ENCODE results near the gene ANKMY1. TPM values are rescaled to one million over a fixed set of nuclear protein-coding genes. Genes with fewer than 3 reads are reported as not detected.

Gene ANKMY1
- total RNA-seq, 6 experiments from 2014 or later, result 6.6 to 11.0 (median 9.0) TPM

DNA sequence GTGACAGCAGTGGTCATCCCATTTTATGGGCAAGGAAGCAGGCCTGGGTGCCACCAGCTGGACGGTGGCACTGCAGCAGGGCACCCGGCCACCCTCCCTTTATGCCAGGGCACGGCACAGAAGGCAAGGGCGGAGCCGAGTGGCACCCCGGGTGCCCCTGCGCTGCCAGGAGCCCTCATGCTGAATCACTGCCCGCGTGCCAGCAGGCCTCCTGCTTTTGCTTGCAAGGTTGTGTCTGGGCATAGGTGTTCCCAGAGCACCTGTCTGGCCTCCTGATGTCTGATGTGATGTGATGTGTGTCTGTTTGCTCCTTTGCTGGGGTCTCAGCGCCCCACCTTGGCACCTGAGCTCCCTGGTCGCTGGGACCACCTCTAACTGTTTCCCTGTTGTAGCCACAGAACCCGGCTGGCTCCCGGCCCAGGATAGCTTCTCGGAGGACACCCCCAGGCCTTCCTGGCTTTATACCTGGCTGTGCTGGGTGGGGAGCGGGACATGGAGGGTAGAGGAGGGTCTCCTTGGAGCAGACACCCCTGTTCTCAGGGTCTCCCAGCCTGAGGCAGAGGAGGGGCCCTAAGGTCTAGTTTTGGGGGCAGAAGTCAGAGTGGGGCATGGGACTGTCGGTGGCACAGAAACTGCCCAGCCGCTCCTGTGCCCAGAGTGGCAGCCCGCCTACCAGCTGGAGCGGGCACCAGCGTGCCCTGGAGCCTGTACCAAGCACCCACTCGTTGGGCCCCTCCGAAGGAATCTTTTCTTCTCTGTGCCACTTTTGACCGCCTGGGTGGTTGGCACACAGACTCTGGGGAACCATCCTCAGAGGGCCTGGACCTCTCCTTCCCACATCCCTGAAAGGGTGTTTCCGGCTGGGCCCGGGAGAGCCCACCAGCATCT lies 118.7 kb downstream of the ANKMY1 start:
- ATAC-seq (no peak), DNase-seq (peak in 2 of 3 donors; percentile 21 to 47)
- H3K36me3 ChIP-seq, result no peaks in the 10 kb centered on the region
- H3K4me1 ChIP-seq, result peaks cover 0 to 12% (median 2%) of the 10 kb centered on the region in 4 donors
- WGBS (ENCODE audit: insufficient coverage, low coverage, low lambda C conversion rate, missing lambda C conversion rate), result 74% methylated on average over 4 of the region's 25 CpGs
- H3K27ac ChIP-seq, result no peak overlapping the region
- TF ChIP-seq, protein P1, sequence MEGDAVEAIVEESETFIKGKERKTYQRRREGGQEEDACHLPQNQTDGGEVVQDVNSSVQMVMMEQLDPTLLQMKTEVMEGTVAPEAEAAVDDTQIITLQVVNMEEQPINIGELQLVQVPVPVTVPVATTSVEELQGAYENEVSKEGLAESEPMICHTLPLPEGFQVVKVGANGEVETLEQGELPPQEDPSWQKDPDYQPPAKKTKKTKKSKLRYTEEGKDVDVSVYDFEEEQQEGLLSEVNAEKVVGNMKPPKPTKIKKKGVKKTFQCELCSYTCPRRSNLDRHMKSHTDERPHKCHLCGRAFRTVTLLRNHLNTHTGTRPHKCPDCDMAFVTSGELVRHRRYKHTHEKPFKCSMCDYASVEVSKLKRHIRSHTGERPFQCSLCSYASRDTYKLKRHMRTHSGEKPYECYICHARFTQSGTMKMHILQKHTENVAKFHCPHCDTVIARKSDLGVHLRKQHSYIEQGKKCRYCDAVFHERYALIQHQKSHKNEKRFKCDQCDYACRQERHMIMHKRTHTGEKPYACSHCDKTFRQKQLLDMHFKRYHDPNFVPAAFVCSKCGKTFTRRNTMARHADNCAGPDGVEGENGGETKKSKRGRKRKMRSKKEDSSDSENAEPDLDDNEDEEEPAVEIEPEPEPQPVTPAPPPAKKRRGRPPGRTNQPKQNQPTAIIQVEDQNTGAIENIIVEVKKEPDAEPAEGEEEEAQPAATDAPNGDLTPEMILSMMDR (IDR thresholded peaks at IDR 0.05), result no peak
- TF ChIP-seq POLR2A (IDR thresholded peaks at IDR 0.05), result no peak
- H3K9me3 ChIP-seq, result no peaks in the 10 kb centered on the region
- no peaks in the 10 kb centered on the region for H3K27me3 ChIP-seq
- H3K4me3 ChIP-seq, result no peak overlapping the region
- intact Hi-C loops (cut with DNase I), result loop anchor here in 1 of 2 donors (2.0 kb wide), 1 partner anchor 206 kb away; no protein-coding TSS in a partner anchor

DNA sequence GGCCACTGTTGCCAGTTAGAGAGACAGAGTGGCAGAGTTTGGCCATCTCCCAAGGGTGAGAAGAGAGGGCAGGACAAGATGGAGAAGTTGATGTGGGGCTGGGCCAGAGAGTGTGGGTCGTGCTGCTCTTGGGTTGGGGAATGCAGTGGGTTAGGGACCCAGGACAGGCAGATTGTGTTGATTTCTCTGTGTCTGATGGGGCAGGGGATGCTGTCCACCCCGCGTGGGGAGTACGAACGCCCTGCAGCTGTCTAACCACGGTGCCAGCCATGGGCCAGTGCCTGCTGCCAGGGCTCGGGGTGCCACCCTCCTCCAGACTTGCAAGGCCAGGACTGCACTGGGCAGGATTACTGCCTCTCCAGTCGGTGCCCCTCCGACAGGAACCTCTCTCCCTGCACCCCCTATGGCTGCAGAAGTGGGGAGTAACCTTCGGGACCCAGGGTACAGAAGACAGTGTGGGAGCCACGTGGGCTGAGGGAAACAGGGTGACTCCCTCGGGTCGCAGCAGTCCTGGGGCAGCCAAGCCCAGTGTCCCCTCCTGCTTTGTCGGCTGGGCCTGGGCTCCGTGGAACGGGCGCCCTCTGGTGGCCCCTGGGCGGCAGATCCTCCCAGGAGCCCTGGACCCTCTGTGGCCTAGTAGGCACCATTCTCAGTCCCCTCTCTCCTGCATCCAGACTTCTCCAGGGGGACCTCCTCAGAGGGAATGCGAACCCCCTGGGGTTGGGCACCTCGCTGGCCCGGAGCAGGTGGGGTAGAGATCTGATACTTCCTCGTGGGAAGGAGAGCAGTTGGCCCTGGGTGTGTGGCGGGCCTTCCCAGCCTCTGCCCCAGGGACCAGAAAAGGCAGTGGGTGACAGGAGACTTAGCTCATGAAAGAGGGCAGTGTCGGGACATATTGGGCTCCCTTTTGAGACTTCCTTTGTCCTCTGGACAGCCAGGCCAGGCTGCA lies 119.7 kb downstream of the ANKMY1 start:
- no peak for TF ChIP-seq POLR2A (IDR thresholded peaks at IDR 0.05)
- TF ChIP-seq, protein P1 (IDR thresholded peaks at IDR 0.05), result peak; percentile 92 to 99 (median 96)
- peak; percentile 73 to 77 (median 77) for DNase-seq
- WGBS (ENCODE audit: insufficient coverage, low coverage, low lambda C conversion rate, missing lambda C conversion rate), result 6% methylated on average over 7 of the region's 24 CpGs
- Histone ChIP-seq H3K4me3 (no peak overlapping the region), H3K27me3 (no peaks in the 10 kb centered on the region), H3K36me3 (no peaks in the 10 kb centered on the region), H3K27ac (no peak overlapping the region), H3K9me3 (no peaks in the 10 kb centered on the region), H3K4me1 (peaks cover 0 to 12% (median 2%) of the 10 kb centered on the region in 4 donors)
- intact Hi-C loops (cut with DNase I), result loop anchor here in 1 of 2 donors (2.0 kb wide), 1 partner anchor 205 kb away; no protein-coding TSS in a partner anchor
- peak; percentile 65 to 74 (median 69) for ATAC-seq

DNA sequence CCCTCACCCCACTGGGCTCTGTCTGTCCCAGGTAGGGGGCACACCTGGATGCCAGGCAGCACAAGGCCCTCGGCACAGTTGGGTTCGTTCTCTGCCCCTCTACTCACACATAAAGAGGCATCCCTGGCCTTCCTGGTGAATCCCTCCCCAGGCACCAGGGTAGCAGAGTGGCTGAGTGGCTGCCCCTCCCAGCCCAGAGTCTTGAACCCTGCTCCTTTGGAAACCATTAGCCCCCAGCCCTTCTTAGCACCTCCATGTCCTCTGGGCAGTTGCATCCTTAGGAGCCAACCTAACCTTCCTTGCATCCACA lies 120.3 kb downstream of the ANKMY1 start:
- no CpG with 5 or more reads among the region's 2 CpGs for WGBS (ENCODE audit: insufficient coverage, low coverage, low lambda C conversion rate, missing lambda C conversion rate)

DNA sequence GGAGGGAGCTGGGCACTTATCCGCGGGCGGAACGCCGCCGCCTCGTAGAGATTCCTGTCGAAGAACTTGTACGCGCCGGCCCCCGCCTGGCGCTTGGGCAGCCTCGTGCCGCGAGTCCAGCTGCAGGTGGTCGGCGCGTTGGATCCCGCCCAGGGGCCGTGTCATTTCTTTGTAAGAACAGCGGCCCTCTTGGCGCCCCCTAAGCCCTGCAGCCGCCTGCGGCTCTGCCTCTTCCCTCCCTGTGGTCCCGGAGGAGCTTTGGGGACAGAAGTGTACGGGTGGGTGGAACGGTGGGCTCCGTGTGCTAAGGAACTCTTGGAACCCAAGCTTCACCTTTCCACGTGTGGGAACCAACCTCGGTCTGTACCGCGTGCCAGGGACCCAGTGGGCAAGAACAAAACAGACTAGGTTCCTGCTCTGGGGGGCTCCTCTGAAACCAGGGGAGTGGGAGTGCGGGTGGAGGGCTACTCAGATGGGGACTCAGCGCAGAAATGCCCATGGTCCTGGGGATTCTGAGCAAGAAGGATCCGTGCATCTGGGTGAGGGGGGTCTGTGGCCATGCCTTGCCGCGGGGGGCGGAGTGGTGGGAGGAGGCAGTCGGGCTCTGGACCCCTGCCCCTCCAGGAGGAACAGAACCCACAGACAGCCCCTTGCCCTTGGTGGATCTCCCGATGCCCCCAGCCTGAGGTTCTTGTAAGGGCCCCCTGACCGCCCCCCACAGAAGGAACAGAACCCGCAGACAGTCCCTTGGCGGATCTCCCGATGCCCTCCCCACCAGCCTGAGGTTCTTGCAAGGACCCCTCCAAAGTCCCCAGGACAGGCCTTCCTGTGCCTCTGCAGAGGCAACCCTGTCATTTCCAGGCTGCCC lies 120.9 kb downstream of the ANKMY1 start:
- H3K4me1 ChIP-seq, result peaks cover 0 to 12% (median 2%) of the 10 kb centered on the region in 4 donors
- TF ChIP-seq POLR2A (IDR thresholded peaks at IDR 0.05), result no peak
- TF ChIP-seq, protein P1 (IDR thresholded peaks at IDR 0.05), result no peak
- H3K9me3 ChIP-seq, result no peaks in the 10 kb centered on the region
- no peak overlapping the region for H3K27ac ChIP-seq
- intact Hi-C loops (cut with DNase I), result no loop called here
- ATAC-seq (no peak), DNase-seq (peak in 2 of 3 donors; percentile 33 to 59)
- WGBS (ENCODE audit: insufficient coverage, low coverage, low lambda C conversion rate, missing lambda C conversion rate), result 9% methylated on average over 10 of the region's 45 CpGs
- H3K27me3 ChIP-seq, result no peaks in the 10 kb centered on the region
- peak overlapping the region; percentile 66 to 74 (median 71) for H3K4me3 ChIP-seq
- no peaks in the 10 kb centered on the region for H3K36me3 ChIP-seq

More for the DNA sequence above, 120.3 kb downstream of the ANKMY1 start:
- TF ChIP-seq POLR2A (IDR thresholded peaks at IDR 0.05), result no peak
- no peak overlapping the region for H3K27ac ChIP-seq
- no peak for DNase-seq
- H3K36me3 ChIP-seq, result no peaks in the 10 kb centered on the region
- intact Hi-C loops (cut with DNase I), result no loop called here
- ATAC-seq, result no peak
- H3K4me3 ChIP-seq, result no peak overlapping the region
- peaks cover 0 to 12% (median 2%) of the 10 kb centered on the region in 4 donors for H3K4me1 ChIP-seq
- no peaks in the 10 kb centered on the region for H3K9me3 ChIP-seq
- no peaks in the 10 kb centered on the region for H3K27me3 ChIP-seq
